ENCODE results near the gene FRRS1. TPM values are rescaled to one million over a fixed set of nuclear protein-coding genes. Genes with fewer than 3 reads are reported as not detected.
"Not testable (repeated sequence)": the region's sequence is repeated elsewhere in the genome, so short reads cannot be mapped to it uniquely, and the experiment has no call there.

The FRRS1 gene
- polyA plus RNA-seq, 3 donors, result 1.1 to 1.4 (median 1.3) TPM

DNA sequence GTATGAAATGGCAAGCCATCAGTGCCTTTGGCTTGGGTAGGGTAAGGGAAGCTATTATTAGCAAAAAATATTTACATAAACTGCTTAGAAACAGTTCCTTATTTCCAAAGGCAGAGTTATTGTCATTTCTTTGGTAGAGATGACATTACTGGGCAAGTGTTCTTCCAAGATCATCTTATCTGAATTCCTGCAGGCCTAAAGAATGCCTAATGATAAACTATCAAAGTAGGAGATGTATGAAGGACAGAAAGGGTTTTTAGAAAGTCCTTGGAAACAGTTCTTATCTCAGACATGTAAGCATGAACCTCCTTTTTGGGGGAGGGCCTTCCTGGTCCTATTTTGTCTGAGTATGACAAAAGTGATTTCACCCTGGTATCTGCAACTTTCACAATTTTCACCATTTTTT lies 5.1 kb upstream of the FRRS1 start:
- H3K27ac ChIP-seq (ENCODE audit: low read depth, low read length), result no peak overlapping the region

DNA sequence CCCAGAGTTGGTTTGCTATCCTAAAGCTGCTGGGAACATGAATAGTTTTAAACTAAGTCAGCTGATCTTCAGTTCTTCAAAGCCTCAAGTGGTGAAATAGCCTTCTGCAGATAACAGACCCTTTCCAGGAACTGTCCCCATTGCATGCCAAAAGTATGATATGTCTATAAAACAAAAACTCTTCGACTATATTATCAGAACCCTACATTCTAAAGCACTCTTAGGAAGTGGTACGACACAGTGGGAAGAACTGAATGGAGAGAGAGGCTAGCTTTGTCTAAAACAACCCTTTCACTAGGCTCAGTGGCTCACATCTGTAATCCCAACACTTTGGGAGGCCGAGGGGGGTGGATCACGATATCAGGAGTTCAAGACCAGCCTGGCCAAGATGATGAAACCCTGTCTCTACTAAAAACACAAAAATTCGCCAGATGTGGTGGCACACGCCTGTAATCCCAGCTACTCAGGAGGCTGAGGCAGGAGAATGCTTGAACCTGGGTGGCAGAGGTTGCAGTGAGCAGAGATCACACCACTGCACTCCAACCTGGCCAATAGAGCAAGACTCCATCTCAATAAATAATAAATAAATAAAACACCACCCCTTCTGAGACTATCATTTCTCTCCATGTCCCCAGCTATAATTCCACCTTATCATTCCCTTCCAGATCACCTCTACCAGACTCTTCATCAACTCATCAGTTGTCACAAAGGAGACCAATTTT lies 2.2 kb upstream of the FRRS1 start:
- no peak overlapping the region for H3K27ac ChIP-seq (ENCODE audit: low read depth, low read length)

DNA sequence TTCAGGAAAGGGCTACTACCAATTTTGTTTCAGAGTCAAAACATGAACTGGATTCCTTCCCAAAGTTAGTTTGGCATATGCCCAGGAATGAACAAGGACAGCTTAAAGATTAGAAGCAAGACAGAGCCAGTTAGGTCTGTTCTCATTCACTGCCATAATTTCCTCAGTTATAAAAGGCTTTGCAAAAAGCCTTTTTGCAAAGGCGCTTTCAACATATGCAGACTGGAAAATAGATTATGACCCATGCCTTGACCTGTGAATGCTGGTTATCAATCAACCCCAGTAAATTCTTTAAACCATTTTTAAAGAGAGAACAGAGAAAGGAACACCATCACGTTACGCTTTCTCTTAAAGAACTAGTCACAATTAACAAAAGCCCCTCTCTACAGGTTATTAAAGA lies 1.7 kb upstream of the FRRS1 start:
- 59 to 85% (median 85%) methylated on average over 3 of the region's 3 CpGs for WGBS, 3 donors
- no peak overlapping the region for H3K27ac ChIP-seq (ENCODE audit: low read depth, low read length)

More for the DNA sequence above, 2.2 kb upstream of the FRRS1 start:
- WGBS, 3 donors, result 68 to 71% (median 68%) methylated on average over 6 of the region's 6 CpGs

DNA sequence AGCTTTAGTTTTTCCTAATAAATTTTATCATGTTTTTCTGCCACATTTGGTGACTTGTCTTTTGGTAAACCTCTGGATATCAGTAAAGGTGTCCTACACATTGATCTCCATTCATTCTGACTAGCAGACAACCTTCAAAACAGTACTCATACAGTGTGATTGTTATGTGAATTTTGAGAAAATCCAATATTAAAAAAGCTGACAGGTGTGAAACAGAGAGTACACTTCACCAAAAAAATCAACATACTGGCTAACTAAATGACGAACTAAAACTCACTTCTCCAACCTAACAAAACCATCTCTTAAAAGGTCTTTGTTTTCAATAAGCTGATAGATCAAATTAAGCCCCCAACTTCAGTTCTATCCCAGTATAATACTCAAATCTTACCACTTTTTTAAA lies 1.5 kb downstream of the FRRS1 start:
- H3K27ac ChIP-seq (ENCODE audit: low read depth, low read length), result no peak overlapping the region
- 94 to 97% (median 94%) methylated on average over 1 of the region's 1 CpG for WGBS, 3 donors

DNA sequence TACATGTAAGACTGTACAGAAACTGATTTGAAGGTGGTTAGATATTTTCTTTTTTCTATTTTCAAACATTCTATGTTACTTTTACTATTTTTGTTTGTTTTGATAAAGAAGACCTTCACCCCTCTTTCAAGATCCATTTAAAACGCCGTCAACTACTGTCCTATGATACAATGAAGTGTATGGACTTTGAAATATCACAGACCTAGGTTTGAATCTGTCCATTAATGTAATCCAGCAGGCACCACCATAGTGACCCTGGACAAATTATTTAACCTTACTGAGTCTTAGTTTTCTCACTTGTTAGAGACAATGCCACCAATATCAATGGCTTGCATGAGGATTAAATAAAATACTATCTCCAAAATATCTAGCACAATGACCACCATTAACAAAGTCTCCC lies 2.0 kb downstream of the FRRS1 start:
- 70 to 90% (median 90%) methylated on average over 2 of the region's 2 CpGs for WGBS, 3 donors
- no peak overlapping the region for H3K27ac ChIP-seq (ENCODE audit: low read depth, low read length)

DNA sequence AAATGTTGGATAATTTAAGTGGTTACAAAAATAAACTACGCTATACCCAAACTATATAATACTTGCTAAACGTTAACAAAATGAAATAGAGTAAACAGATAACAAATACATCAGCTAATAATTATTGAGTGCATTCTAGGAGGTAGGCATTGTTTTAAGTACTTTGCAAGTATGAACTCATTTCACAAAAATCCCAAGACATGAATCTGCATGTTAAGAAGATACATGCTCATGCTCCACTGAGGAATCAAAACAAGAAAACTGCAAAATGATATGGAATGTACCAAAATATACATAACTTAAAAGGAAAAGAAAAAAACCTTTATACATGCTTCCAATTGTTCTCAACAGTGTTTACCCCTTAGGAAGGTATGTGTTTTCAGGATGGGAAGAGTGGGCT lies 2.5 kb downstream of the FRRS1 start:
- WGBS, 3 donors, result 70 to 88% (median 75%) methylated on average over 2 of the region's 2 CpGs
- H3K27ac ChIP-seq (ENCODE audit: low read depth, low read length), result no peak overlapping the region

DNA sequence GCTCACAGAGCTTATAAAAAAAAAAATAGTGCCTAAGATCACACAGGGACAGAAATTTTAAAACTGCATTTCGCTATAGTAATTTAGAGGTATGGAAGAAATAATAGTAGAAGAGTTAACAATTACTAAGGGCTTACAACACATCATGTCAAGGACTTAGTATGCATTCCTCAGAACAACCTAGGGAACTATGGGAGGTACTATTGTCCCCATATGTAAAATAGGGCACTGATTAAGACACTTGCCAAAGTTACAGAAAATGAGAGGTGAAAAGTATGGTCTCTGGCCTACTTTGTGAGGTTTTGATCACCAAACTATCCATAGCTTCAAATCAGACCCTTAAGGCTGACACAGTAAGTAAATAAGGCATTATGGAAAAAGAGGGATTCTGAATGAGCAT lies 4.7 kb downstream of the FRRS1 start:
- WGBS, 3 donors, result 87 to 96% (median 94%) methylated on average over 1 of the region's 1 CpG
- no peak overlapping the region for H3K27ac ChIP-seq (ENCODE audit: low read depth, low read length)

DNA sequence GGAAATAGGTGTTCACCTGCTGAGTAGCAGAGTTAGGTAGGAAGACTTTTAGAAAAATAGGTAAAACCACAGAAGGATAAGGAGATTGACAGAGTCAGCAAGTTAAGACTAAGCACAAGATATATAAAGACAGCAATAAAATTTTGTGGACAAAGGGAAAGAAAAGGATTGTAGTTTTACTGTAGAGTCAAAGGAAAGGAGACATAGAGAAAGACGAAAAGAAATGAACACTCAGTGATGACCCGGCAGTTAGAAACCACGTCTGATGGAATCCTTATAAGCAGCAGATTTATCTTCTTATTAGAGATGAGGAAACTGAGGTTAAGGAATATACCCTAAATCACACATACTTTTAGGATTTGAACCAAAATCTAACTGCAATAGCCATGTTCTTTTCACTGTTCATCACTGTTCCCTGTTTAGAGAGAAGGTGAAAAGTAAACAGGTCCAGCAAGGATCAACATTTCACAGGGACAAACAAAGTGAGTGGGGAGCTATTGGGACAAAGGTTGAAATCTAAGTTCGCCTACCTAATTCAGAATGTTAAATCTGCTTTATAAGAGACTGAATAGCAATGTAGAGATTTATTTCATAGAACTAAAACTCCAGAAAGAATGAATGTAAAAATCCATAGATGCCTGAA lies 6.8 kb downstream of the FRRS1 start:
- no peak overlapping the region for H3K27ac ChIP-seq (ENCODE audit: low read depth, low read length)
- WGBS, 3 donors, result 80 to 91% (median 87%) methylated on average over 4 of the region's 4 CpGs

DNA sequence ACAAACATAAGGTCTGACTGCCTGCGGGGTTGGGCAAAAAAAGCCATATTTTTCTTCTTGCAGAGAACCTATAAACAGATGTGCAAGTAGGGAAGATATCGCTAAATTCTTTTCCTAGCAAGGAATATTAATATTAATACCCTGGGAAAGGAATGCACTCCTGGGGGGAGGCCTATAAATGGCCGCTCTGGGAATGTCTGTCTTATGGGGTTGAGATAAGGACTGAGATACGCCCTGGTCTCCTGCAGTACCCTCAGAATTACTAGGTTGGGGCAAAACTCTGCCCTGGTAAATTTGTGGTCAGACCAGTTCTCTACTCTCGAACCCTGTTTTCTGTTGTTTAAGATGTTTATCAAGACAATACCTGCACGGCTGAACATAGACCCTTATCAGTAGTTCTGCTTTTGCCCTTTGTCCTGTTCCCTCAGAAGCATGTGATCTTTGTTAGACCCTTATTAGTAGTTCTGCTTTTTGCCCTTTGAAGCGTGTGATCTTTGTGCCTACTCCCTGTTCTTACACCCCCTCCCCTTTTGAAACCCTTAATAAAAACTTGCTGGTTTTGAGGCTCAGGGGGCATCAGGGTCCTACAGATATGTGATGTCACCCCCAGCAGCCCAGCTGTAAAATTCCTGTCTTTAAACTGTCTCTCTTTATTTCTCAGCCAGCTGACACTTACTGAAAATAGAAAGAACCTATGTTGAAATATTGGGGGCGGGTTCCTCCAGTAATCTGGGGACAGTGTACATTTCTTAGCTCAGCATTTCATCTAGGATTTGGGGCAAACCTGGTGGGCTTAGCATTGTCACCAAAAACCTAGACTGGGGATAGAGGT lies 7.5 kb downstream of the FRRS1 start:
- 75 to 82% (median 78%) methylated on average over 8 of the region's 8 CpGs for WGBS, 3 donors

DNA sequence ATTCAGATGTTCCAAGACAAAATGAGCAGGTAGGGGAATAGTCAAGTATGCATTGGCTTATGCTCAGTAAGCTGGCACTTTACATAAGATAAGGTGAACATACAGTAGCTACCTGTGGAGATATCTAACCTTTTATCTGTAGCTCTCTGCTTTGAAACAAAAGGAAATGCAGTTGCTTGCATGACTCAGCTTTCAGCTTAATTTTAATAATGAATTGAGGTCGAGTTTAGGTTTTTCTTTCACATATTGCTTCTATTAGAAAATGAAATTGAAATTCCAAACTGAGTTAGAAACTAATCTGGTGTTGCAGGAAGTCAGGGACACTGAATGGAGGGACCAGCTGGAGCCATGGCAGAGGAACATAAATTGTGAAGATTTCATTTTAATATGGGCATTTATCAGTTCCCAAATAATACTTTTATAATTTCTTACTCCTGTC lies 8.3 kb downstream of the FRRS1 start:
- 3 to 16% (median 8%) methylated on average over 1 of the region's 1 CpG for WGBS, 3 donors
- H3K27ac ChIP-seq (ENCODE audit: low read depth, low read length), result no peak overlapping the region

More for the DNA sequence above, 7.5 kb downstream of the FRRS1 start:
- not testable (repeated sequence) for H3K27ac ChIP-seq (ENCODE audit: low read depth, low read length)

DNA sequence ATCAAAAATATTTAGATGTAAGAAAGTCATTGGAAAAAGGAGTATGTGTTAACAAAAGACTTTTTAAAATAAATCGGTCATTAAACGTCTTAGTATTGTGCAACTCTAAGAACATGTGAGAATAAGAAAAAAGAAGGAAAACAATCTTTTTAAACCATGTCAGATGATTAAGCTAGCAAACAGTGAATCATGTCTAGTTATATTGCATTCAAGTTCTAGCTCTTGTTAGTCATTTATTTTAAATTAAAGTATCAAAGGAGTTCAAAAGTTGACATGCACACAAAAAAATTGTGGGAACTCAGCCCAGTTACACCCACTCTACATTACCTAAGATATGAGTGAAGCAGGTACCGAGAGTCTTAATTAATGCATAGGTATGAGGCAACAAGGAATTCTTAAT lies 9.8 kb downstream of the FRRS1 start:
- WGBS, 3 donors, result 55 to 68% (median 66%) methylated on average over 3 of the region's 3 CpGs
- no peak overlapping the region for H3K27ac ChIP-seq (ENCODE audit: low read depth, low read length)

DNA sequence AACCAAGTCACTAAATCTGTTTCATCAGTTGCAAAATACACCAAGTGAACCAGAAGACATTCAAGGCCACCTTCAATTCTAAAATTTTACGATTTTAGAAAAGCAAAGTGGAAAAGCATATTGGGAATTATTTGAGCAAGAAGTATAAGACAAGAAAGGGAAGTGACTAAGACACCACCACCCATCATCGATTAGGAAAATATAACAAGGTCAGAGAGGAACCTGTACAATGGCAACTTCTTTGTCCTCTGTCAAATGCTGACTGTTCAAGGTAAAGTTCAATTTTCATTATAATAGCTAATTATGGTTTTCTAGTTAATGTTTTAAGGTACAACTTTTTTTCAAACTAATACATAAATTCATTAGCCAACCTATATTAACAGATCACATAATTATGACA lies 10.8 kb downstream of the FRRS1 start:
- H3K27ac ChIP-seq (ENCODE audit: low read depth, low read length), result no peak overlapping the region
- 67 to 73% (median 71%) methylated on average over 2 of the region's 2 CpGs for WGBS, 3 donors

DNA sequence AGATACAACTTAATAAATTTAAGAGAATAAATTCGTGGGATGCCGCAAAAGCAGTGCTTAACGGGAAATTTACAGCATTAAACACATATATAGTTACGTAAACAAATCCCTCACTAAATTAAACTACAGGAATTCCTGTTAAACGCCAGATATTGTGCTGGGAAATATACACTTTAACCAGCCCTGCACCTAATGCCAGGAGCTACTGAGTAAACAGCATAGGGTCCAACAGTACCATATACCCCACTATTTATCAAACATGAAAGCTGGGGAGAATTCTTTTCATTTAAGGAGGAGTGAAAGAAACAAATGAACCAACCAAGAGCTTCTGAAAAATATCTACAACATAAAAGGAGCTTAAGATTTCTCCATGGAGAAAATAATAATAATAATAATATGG lies 11.7 kb downstream of the FRRS1 start:
- 84 to 88% (median 85%) methylated on average over 5 of the region's 5 CpGs for WGBS, 3 donors
- no peak overlapping the region for H3K27ac ChIP-seq (ENCODE audit: low read depth, low read length)

DNA sequence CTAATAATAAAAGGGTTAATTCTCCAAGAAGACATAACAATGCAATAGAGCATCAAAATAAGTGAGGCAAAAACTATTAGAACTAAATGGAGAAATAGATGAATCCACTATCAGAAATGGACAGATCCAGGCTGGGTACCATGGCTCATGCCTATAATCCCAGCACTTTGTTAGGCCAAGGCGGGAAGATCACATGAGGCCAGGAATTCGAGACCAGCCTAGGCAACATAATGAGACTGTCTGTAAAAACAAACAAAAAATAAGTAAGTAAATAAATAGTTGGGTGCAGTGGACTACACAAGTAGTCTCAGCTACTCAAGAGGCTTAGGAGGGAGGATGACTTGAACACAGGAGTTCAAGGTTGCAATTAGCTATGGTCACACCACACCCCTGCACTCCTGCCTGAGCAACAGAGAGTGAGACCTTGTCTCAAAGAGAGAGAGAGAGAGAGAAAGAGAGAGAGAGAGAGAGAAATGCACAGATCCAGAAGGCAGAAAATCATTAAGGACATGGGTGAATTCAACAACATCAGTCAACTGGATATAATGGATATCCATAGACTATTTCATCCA lies 12.3 kb downstream of the FRRS1 start:
- no peak overlapping the region for H3K27ac ChIP-seq (ENCODE audit: low read depth, low read length)
- WGBS, 3 donors, result 89 to 94% (median 93%) methylated on average over 2 of the region's 2 CpGs

DNA sequence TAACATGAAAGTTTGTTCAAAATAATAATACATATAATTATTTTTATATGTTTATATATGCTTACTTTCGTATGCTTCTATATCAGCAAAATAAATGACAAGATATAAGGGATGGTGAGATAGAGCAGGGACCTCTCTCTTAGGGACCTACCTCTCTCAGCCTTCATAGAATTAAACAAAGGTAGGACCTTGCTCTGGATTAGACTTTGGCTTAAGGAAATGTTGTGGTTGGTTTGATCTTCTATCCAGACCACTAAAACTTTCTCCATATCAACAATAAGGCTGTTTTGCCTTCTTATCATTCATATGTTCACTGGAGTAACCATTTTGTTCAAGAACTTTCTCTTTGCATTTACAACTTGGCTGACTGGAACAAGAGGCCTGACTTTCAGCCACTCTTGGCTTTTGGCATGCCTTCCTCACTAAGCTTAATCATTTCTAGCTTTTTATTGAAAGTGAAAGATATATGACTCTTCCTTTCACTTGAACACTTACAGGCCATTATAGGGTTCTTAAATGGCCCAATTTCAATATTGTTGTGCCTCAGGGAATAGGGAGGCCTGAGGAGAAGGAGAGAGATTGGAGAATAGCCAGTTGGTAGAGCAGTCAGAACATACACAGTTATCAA lies 14.4 kb downstream of the FRRS1 start:
- no peak overlapping the region for H3K27ac ChIP-seq (ENCODE audit: low read depth, low read length)
- 91 to 96% (median 93%) methylated on average over 1 of the region's 1 CpG for whole genome bisulfite sequencing, 3 donors

DNA sequence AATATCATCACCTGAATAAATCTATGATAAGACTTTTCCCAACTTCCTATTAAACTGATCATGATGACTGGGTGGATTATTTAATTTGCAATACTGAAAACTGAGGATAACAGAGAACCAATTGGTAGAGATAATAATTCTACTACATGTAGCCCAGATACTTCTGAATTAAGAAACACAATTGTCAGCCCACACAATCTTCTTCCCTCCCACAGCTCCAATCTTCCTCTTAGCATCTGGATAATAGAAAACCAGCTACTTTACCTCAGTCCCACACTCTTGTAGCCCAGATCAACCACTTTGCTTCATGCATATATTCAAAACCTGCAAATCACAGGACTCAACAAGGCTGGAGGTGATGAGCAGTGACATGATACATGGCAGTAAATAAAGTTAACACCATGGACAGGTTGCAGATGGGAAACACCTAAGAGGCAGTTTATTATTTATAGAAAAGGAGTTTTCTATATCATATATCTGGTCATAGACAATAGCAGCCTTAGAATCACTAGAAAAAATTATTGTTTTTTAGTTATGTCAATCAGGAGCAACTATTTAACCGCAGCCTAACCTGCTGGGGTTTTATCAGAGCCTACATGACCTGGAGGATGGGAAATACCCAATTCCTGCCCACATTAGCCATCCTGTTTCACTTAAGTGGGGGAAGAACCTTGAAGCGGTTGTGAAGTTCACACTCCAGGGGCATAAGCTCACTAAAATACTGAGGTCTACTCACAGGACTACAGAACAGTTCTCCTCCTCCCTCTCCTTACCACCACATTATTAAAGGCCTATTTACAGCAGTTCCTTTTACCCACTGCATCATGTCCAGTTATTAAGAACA lies 16.7 kb downstream of the FRRS1 start:
- WGBS, 3 donors, result 52 to 68% (median 59%) methylated on average over 2 of the region's 2 CpGs
- no peak overlapping the region for H3K27ac ChIP-seq (ENCODE audit: low read depth, low read length)

DNA sequence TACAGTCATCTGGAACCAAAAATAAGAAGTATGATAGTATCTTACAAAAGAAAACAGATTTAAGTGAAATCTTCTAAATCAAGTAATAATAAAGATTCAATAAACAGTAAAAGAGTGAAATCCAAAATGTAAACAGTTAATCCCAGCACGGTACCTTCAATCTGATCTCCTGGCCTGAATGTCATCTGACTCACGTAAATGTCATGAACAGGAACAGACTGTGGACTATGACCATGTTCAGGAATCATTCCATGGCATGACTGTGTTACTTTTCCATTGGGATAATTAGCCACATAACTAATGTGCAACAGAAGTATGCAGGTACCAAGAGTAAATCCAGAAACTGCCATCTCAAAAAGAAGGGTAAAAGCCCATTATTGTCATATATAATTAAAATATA lies 18.0 kb downstream of the FRRS1 start:
- 59 to 89% (median 75%) methylated on average over 2 of the region's 2 CpGs for WGBS, 3 donors
- no peak overlapping the region for H3K27ac ChIP-seq (ENCODE audit: low read depth, low read length)

DNA sequence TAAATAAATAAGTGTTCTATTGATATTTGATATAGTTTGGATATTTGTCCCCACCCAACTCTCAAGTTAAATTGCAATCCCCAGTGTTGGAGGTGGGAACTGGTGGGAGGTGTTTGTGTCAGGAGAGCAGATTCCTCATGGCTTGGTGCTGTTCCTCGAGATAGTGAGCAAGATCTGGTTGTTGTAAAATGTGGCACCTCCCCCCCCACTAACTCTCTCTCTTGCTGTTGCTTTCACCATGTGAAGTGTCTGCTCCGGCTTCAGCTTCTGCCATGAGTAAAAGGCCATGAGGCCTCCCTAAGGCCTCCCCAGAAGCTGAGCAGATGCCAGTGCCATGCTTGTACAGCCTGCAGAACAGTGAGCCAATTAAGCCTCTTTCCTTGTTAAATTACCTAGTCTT lies 20.8 kb downstream of the FRRS1 start:
- H3K27ac ChIP-seq (ENCODE audit: low read depth, low read length), result no peak overlapping the region
- WGBS, 3 donors, result 85 to 89% (median 87%) methylated on average over 2 of the region's 2 CpGs
